Measurements from ENCODE around the gene FAM227B.

- no peak for TF ChIP-seq CTCF (IDR thresholded peaks at IDR 0.05)
- TF ChIP-seq POLR2A (IDR thresholded peaks at IDR 0.05) = no peak
These were observed 319.1 kb downstream of the FAM227B start for GRCh38 chr15:49301562-49301961.

Data from thyroid gland (tissue), 4 donors.